ENCODE data around the gene NPTXR.
"Not testable (repeated sequence)": the region's sequence is repeated elsewhere in the genome, so short reads cannot be mapped to it uniquely, and the experiment has no call there.

Gene NPTXR

DNA sequence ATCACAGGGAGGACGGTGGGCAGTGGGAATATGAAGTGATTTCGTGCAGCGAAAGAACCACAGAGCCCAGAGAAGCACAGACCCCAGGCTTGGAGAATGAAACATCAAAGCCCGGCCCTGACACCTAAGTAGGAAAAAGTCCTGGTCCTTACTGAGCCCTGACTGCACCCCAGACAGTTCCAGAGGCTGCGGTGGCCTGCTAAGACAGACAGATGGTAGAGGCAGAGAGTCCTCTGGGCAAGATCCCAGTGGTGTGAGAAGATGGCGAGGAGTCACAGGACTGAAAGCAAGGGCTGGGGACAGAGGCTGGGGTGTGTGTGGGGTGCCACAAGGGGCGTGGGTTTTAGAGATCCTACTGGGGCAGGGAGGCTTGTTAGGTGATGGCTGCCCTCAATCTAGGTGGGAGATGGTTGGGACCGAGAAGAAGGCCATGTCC is 24.5 kb upstream of the NPTXR start:
- no peak for DNase-seq

DNA sequence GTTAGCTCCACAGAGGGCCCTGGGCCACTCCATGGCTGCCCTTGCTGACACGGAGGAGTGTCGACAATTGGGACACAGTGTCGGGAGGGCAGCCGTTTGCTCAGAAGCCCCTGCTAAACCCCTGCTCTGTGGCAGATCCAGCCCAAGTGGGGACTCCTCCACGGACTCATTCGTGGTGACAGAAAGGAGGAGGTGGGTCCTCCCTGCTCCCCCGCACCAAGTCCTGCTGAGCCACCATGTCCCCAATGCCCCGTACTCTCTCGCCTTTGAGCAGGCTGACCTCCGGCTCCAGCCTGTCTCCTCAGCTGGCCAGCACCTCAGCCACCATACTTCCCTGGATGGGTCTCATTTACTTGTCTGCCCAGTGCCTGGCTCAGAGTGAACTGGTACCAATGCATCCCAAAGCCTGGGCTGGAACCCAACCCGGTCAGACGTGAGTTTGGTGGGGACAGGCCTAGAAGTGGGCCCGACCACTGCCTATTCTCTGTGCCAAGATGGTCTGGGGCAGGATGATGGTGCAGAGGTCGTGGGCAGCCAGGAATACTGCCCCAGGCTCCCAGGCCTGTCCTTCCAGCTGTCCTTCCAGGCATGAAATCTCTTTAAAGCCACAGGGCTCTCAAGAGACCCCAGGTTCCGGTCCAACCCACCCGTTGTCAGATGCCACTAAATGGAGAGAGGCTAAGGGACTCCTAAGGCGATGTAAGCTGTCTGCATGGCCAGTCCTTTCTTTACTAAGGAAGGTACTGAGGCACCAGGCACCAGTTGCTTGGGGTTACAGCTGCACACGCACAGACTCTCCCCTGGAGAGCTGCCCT is 23.9 kb upstream of the NPTXR start:
- no peak for DNase-seq

DNA sequence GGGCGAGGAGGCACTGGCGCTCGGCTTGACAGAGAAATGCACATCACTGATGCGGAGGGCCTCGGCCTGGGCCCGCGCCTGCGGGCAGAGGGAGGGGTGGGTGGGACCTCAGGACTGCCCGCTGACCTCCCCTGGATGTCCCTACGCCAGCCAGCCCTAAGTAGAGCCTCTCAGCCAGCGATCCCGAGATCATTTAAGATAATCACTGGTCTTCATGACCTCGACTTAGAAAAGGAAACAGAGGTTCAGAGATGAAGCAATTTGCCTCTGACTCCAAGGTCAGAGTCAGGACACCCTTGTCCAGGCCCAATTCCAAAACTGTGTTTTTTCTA is 23.3 kb upstream of the NPTXR start:
- DNase-seq = no peak

DNA sequence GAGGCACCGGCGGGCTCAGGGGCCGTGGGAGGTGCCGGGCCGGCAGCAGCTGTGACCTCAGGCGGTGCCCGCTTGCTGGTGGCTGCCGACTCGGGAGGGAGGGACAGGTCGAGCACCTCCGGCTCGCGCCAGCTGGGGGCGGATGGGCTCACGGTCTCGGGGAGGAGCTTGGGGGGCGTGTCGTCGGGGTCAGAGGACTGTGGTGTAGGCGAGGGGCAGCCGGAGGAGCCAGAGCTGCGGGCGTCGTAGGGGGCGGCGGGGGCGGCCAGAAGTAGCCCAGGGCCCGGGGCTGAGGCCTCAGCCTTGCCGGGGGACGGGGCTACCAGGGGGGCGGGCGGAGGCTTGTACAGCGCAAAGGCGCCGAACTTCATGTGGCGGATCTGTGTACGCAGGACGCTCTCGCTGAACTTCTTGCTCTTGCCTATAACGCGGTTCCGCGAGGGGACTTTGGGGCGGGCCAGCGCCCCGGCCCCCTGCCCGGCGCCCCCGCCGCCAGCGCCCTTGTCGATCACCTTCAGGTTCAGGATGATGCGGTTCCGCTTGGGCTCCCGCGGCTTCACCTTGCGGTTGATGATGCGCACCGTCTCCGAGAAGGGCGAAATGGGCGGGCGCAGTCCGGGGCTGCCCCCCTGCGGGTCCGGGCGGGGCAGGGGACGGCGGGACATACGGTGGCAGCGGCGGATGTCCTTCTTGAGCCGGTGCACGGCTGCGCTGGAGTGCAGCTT is 22.7 kb upstream of the NPTXR start:
- no peak for DNase-seq

DNA sequence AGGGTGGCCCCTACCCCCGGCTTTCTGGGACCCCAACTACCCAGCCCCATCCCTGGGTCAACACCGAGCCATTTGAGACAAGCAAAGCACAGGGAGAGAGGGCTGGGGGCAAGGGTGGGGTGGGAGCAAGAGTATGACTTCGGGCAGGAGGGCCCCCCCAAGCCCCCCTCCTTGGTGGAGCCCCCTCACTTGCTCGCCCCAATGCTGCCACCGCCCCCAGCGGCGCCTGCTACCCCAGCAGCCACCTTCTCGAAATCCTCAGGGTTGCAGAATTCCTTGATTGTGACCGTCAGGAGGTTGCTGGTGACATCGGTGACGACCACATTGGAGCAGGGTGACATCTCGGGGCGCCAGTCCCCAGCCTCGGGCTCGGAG is 22.2 kb upstream of the NPTXR start:
- no peak for DNase-seq

DNA sequence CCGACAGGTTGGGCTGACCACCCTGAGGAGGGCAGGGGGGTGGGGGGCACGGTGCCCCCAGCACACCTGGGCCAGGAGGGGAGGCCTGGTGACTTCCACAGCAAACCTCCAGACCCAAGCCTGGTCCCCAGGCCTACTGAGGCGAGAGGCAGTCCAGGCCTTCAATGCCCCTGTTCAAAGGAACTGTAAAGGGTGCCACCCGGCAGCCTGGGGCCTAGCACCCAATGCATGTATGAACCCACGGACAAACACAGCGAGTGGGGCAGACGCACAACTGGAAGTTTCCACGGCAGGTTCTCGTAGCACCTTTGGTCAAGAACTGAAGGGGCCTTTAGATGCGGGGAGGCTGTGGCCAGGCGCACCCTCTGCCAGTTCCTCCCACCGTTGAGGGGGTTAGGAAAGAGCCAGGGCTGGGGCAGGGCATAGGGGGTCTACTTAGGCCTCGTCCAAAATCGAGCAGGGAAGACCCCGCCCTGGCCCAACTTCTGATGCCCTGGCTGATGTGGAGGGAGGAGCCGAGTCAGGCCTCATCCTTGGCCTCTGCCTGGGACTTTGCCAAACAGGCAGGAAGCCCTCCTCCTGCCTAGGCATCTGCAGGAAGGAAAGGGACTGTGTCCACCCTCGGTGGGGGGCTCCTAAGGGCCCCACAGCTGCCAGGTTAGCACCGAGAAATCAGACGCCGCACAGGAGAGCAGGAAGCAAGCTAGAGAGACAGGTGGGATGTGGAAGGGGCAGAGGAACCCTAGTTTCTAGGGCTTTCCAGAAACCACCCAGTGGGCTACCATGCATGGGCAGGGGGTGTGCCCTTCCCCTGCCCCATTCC is 21.6 kb upstream of the NPTXR start:
- DNase-seq = no peak

DNA sequence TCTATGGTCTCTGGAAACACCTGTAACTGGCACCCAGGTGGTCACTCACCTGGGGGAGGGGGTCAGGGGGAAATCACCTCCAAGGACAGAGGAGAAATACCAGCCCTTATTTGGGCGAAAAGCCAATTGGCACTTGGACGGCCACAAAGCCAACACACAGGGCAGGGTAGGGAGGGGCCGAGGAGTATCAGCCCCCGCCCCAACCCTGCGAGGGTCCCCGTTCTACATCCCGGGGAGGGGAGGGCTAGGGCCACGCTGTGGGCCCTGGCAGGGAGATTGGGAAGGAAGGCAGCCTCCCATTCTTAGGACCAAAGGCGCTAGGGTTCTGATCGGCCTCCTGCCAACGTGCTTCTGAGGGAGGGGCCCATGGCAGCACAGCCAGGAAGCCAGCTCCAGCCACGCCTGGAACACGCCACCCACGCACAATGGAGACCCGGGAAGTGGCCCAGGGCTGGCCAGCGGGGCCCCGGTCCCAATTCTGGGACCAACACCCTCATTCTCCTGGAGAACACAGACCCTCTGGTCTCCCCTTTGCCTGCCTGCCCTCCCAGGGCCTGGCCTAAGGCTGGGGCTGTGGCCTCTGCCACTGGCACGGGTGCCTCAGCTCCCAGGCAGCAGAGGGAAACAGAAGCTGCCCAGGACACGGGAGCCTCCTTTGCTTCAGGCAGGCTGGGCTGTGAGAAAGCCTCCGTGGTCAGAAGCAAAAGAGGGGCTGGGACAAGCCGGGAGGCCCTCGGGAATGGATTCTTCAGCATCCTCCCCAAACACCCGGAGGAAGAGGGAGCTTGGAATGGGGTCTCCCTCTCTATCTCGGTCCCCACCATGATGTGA is 20.7 kb upstream of the NPTXR start:
- no peak for DNase-seq

DNA sequence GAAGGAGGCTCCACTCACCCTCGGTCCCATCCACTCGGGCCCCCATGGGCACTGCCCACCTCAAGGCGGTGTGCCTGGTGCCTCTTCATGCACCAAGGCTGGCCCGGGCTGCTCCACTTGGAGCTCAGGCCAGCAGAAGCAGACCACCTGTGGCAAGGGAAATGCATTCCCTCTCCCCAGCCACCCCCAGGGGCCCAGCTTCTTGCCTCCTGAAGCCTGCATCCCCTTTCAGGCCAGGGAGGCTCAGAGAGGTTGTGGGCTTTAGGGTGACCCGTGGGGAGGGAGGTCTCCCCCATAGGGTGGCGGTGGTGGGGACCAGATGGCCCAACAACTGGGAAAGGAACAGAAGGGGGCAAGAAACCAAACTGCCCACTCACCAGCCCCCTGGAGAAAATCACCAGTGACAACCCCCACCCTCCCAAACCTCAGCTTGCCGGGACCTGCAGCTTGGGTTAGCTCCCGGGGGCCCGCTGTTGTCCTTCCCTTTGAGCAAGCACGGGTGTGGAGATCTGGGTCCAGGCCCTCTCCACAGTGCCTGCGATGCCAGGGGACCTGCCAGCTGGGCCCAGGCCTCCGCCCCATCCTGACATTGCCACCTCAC is 19.8 kb upstream of the NPTXR start:
- DNase-seq = no peak

DNA sequence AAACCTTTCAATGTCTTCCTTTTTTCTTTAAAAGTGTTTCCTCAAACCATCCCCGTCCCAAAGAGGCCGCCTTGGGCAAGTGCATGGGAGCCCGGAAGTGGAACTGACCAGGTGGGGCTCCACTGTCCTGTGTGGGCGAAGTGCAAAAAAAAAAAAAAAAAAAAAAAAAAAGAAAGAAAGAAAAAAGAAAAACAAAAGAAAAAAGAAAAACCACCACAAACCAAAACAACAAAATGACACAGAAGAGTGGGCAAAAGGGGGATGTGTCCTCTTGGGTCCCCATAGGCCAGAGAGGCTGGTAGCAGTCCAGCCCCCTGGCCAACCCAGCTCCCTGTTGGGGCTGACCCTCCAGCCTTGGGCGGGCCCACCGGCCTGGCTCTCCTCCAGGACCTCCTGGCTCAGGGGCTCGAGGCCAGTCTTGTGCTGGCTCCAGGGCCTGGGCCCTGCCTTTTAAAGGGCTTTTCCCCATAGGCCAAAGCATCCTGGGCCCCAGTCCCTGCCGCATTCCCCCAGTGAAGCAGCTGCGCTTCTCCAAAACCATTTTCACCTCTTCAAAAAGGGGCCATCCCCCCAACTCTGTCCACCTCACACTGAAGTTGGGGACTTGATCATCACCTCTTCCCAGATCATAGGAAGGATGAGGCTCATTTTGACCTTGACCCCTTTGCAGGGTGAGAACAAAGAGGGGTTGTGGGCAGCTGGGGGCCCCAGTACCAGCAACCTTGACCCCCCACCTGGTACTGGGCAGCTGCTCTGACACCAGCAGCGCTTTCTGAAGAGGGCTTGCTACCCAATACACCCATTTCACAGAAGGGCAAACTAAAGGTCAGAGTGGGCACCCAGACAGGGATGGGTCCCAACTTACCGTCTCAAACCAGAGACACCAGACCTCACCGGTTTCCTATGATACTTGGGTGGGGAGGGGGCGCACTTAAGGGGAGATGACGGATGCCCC is 18.8 kb upstream of the NPTXR start:
- peak; percentile 19 for DNase-seq

DNA sequence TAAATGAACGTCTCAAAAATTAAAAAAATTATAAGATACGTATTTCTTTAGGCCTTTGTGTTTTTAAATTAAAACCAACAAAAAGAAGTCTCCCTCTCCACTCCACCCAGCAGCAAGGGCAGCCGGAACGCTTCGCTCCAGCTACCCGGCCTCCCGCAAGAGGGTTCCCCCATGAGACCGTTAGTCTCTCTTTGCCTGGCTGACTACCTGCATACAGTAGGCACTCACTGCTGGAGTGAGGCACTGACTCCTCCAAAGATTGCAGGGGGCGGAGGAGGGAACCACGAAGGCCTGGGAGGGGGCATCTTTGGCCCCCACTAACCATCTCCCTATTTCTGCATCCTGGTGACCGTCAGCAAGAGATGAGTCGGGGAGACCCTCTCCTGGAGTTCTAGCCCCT is 18.1 kb upstream of the NPTXR start:
- no peak for DNase-seq

DNA sequence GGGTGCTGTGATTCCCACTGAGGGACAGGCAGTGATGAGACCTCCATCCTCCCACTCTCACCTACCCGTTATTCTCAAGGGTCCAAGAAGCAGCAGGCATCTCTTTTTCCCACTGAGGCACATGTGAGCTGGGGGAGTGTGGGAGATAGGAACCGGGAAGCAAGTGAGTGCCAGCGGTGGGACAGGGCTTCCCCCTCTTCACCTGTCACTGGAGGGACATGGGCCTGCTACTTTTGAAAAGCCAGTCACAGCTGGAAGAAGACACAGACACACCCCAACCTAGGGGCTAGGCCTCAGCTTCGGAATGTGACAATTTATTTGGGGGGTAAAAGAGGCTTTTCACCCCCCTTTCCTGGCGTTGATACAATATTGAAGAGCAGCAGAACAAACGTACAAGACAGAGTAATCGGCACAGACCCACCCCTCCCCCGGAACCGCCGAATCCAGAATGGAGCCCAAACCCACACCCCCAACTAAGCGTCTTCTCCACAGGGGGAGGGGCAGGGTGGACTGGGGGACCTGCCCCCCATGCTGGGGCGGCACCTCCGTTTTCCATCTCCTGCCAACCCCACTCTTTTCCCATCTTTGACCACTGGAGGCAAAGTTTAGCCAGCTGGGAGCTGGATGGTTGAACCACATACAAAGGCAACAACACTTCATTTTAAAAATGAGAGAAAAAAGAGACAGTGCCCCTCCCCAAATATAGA is 17.5 kb upstream of the NPTXR start:
- DNase-seq = peak; percentile 19

DNA sequence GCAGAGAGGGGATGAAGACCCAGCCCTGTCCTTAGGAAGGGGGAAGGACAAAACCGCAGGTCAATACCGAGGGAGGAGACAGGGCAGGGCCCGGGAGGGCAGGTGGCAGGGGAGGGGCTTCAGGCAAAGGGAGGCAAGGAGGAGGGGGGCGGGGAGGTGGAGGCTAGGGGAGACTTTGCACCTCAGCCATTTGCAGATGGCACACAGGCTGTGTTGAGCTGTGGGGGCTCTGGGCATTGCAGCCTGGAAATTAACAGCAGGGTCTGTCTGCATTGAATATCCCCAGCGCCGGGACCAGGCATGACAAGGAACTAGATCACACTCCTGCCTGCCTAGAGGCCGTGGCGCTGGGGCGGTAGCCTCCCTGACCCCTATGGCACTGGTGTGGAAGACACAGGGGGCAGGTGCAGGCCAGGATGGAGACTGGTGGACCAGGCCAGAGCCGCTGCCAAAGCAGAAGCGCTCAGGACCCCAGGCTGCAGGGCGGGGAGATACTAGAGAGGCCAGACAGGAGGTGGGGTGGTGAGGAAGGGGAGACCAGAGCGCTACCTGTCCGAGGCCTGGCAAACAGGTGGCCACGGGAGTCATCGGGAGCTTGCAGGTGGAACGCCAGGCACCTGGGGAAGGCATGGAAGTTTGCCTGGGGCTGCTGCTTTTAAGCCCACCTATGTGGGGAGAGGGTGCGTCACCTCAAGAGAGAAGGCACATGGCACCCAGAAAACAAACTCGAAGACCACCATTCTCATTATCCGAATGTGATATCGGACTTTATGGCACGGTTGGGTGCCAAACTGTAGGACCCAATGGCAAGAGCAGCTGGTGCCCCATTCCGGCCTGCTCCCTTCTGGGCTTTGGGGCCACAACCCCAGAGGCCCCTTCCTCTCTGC is 16.7 kb upstream of the NPTXR start:
- peak; percentile 15 for DNase-seq

DNA sequence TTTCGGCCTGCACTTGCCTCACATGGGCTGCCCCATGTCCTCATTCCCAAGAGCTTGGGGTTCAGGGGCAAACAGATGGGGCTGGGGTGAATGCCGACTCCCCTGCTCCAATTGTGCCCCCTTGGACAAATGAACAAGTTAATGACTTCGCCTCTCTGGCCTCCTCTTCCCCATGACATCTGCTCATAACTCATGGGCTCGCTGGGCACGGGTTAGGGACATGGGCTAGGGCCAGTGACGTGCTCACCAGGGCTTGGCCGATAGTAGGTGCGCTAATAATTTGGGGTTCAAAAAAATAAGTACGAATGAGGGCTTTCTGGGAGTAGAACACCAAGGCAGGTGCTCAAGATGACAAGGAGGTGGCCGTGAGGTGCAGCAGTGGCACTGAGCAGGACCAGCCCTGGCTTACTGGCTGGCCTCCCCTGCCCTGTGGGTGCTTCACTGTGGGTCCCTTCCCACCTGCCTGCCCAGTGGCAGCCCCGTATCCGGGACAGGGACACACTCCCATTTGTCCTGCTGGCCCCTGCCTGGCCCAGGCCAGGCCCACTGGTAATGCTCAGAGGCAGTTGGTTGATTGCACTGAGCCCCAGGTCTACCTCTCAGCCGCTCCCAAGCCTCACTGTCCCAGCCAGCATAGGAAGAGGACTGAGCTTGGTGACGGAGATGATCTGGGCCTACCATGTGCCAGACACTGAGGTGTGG is 15.9 kb upstream of the NPTXR start:
- DNase-seq = no peak

DNA sequence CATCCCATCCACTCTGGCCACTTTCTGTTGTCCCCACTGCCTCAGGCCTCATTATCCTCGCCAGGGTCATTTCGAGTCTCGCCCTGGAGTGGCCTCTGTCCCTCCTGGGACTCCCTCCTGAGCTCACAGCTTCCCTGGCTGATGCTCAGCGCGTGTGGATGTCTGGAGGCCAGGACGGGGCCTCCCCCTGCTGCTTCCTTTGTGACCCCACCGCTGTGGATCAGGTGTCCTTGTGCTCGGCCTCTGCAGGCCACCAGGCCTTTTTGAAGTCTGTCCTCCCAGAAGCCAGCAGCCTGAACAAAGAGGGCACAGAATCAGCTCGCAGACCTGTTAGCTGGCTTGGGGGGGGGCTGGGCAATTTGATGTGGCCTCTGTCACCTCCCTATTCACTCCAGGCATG is 14.7 kb upstream of the NPTXR start:
- DNase-seq = no peak

DNA sequence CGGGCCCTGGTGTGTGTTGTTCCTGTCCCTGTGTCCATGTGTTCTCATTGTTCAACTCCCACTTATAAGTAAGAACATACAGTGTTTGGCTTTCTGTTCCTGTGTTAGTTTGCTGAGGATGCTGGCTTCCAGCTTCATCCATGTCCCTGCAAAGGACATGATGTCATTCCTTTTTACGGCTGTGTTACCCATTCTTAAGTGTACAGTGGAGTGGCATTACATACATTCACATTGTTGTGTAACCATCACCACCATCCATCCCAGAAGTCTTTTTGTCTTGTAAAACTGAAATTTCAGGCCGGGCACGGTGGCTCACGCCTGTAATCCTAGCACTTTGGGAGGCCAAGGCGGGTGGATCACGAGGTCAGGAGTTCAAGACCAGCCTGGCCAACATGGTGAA is 10.6 kb upstream of the NPTXR start:
- not testable (repeated sequence) for DNase-seq

DNA sequence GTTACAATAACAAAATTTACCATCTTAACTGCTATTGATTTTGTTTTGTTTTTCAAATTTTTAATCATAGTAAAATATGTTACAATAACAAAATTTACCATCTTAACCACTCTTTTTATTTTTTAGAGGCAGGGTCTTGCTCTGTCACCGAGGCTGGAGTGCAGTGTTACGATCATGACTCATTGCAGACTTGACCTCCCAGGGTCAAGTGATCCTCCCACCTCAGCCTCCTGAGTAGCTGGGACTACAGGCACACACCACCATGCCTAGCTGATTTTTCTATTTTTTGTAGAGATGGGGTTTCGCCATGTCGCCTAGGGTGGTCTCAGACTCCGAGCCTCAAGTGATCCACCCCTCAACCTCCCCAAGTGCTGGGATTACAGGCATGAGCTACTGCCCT is 10.1 kb upstream of the NPTXR start:
- DNase-seq = not testable (repeated sequence)

DNA sequence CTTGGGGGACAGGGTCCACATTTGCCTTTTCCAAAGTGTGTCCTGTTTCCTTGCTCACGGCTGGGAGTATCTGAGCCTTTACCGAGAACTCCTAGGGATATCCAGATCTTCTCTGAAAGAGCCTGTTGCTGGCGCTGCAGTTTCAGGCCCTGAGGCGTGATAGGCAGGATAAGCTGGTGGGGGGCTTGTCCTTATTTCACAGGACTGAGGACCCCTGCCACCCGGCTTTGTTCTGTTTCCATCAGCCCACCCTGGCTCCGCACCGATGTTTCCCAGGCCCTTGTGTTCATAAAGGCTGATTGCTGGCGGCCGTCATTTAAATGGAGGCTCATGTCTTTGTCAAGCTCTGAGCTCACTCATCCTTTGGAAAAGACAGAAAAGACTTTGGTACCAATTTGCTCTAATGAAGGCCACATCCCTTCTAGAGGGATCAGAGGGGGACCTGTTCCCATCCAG is 9.4 kb upstream of the NPTXR start:
- no peak for DNase-seq

DNA sequence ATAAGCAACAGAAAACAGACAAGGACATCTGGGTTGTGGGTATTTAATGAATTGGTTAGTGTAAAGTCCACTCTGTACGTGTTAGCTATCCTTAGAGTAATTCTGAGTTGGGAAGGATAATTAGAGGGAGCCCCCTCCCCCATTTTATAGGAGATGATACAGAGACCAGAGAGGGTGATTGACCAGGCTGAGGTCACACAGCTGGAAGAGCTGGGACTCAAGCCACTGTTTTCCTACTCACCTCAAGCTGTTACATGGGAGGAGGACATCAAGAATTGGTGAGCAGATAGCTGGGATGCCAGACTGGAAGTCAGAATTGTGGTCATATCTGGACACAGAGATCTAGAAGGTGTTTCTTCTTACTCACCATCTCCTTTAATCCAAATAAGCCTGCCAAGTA is 8.7 kb upstream of the NPTXR start:
- no peak for DNase-seq
